RWPE2 (cell line): ENCODE measurements around the gene PIEZO1.
A peak's percentile ranks its signal among the peaks of the same experiment; 100 is the strongest.

ENCODE experiments used
- ATAC-seq: fragments of 200-7000 bp; cut with Tn5 transposase; 3 replicates; pipeline ENCODE4 v1.9.1; 2021; ENCODE audit warnings: low read depth
- DNase-seq: peaks from one replicate; pipeline ENCODE4 v3.0.0-alpha.2; 2020; ENCODE audit warnings: low spot score
- H3K27ac ChIP-seq: fragments of 450-650 bp; 2 replicates; pipeline ENCODE4 v1.5.1; 2017; ENCODE audit warnings: mild to moderate bottlenecking; ENCODE audit not compliant: poor library complexity, severe bottlenecking
- H3K27me3 ChIP-seq: fragments of 250-450 bp; sonication (Bioruptor Pico); 2 replicates; pipeline ENCODE4 v1.5.1; 2021; ENCODE audit warnings: mild to moderate bottlenecking, moderate library complexity; ENCODE audit not compliant: insufficient read depth, poor library complexity, severe bottlenecking
- H3K36me3 ChIP-seq: fragments of 250-450 bp; sonication (Bioruptor Pico); 2 replicates; pipeline ENCODE4 v1.5.1; 2020; ENCODE audit warnings: low read depth, mild to moderate bottlenecking, moderate library complexity
- H3K4me1 ChIP-seq: fragments of 250-450 bp; sonication (Bioruptor Pico); 2 replicates; pipeline ENCODE4 v1.5.1; 2021; ENCODE audit warnings: mild to moderate bottlenecking, moderate library complexity; ENCODE audit not compliant: insufficient read depth, poor library complexity, severe bottlenecking
- H3K4me3 ChIP-seq: fragments of 250-450 bp; sonication (Bioruptor Pico); 2 replicates; pipeline ENCODE4 v1.5.1; 2021; ENCODE audit warnings: mild to moderate bottlenecking, moderate library complexity; ENCODE audit not compliant: severe bottlenecking
- H3K9me3 ChIP-seq: fragments of 250-450 bp; sonication (Bioruptor Pico); 2 replicates; pipeline ENCODE4 v1.5.1; 2021; ENCODE audit warnings: mild to moderate bottlenecking, moderate library complexity; ENCODE audit not compliant: severe bottlenecking
- CTCF ChIP-seq: fragments of 450-650 bp; IDR thresholded peaks from one replicate; pipeline ENCODE4 v1.5.1; 2017; ENCODE audit warnings: mild to moderate bottlenecking, moderate library complexity; ENCODE audit not compliant: poor library complexity, severe bottlenecking

Gene PIEZO1

GRCh38 chr16:88766975-88767374 is 18.0 kb downstream of the PIEZO1 start:
- ATAC-seq (no peak), DNase-seq (no peak)
- TF ChIP-seq CTCF: no peak
- Histone ChIP-seq H3K9me3 (no peaks in the 10 kb centered on the region), H3K36me3 (peaks cover 12% of the 10 kb centered on the region), H3K27ac (no peak overlapping the region), H3K4me3 (no peak overlapping the region), H3K27me3 (no peaks in the 10 kb centered on the region), H3K4me1 (peaks cover 30% of the 10 kb centered on the region)

- peak; percentile 83 for ATAC-seq
- DNase-seq: no peak
- H3K9me3 ChIP-seq: no peaks in the 10 kb centered on the region
- H3K27me3 ChIP-seq: no peaks in the 10 kb centered on the region
- H3K4me1 ChIP-seq: peaks cover 16% of the 10 kb centered on the region
- H3K36me3 ChIP-seq: peaks cover 12% of the 10 kb centered on the region
- H3K4me3 ChIP-seq: no peak overlapping the region
- no peak for TF ChIP-seq CTCF
- H3K27ac ChIP-seq: peak overlapping the region; percentile 21
Measured at GRCh38 chr16:88764913-88765349, 20.1 kb downstream of the PIEZO1 start.

GRCh38 chr16:88764080-88764479 is 20.9 kb downstream of the PIEZO1 start:
- no peak overlapping the region for H3K4me3 ChIP-seq
- peaks cover 13% of the 10 kb centered on the region for H3K4me1 ChIP-seq
- H3K27me3 ChIP-seq: no peaks in the 10 kb centered on the region
- no peak for ATAC-seq
- no peaks in the 10 kb centered on the region for H3K9me3 ChIP-seq
- no peak for DNase-seq
- peak overlapping the region; percentile 21 for H3K27ac ChIP-seq
- peaks cover 13% of the 10 kb centered on the region for H3K36me3 ChIP-seq
- no peak for TF ChIP-seq CTCF

- DNase-seq (no peak), ATAC-seq (no peak)
- peaks cover 16% of the 10 kb centered on the region for H3K36me3 ChIP-seq
- no peaks in the 10 kb centered on the region for H3K27me3 ChIP-seq
- no peaks in the 10 kb centered on the region for H3K9me3 ChIP-seq
- TF ChIP-seq CTCF: no peak
- H3K27ac ChIP-seq: no peak overlapping the region
- H3K4me3 ChIP-seq: no peak overlapping the region
- peaks cover 13% of the 10 kb centered on the region for H3K4me1 ChIP-seq
Measured at GRCh38 chr16:88763502-88764053, 21.4 kb downstream of the PIEZO1 start.

- no peak for TF ChIP-seq CTCF
- Histone ChIP-seq H3K27ac (no peak overlapping the region), H3K4me3 (no peak overlapping the region), H3K4me1 (peaks cover 13% of the 10 kb centered on the region), H3K27me3 (no peaks in the 10 kb centered on the region), H3K36me3 (peaks cover 16% of the 10 kb centered on the region), H3K9me3 (no peaks in the 10 kb centered on the region)
- no peak for ATAC-seq
- DNase-seq: no peak
Measured at GRCh38 chr16:88762941-88763340, 22.1 kb downstream of the PIEZO1 start.
